CD4-positive, CD25-positive, alpha-beta regulatory T cell (primary cell): ENCODE data around the gene ZHX3. TPM values are rescaled to one million over a fixed set of nuclear protein-coding genes. Genes with fewer than 3 reads are reported as not detected.

Source experiments
- ATAC-seq, 2 donors: fragments of 150-1000 bp; cut with Tn5 transposase; one replicate each; pipeline ENCODE4 v1.10.0; 2021; ENCODE audit warnings: low read depth in 2 of 2, moderate number of reproducible peaks in 2 of 2, moderate library complexity in 1 of 2
- DNase-seq, 3 donors: peaks; one replicate each; pipeline versions ENCODE4 v3.0.0 to v3.0.0-alpha.2; 2012 to 2022; ENCODE audit warnings: mixed read lengths in 1 of 3
- H3K27ac ChIP-seq: one replicate; pipeline ENCODE4 v1.7.0; 2013; ENCODE audit warnings: mild to moderate bottlenecking, low read length; ENCODE audit not compliant: insufficient read depth, poor library complexity, severe bottlenecking
- H3K27me3 ChIP-seq: one replicate; pipeline ENCODE4 v1.7.0; 2013; ENCODE audit warnings: low read length; ENCODE audit not compliant: control insufficient read depth, insufficient read depth
- H3K36me3 ChIP-seq: one replicate; pipeline ENCODE4 v1.7.0; 2013; ENCODE audit warnings: mild to moderate bottlenecking, low read length, moderate library complexity; ENCODE audit not compliant: control insufficient read depth, insufficient read depth
- H3K4me1 ChIP-seq: 2 replicates; pipeline ENCODE4 v1.7.0; 2013; ENCODE audit warnings: mild to moderate bottlenecking, low read length; ENCODE audit not compliant: insufficient read depth, control insufficient read depth, poor library complexity, severe bottlenecking
- H3K4me3 ChIP-seq: one replicate; pipeline ENCODE4 v1.7.0; 2013; ENCODE audit warnings: low read depth, mild to moderate bottlenecking, low read length, moderate library complexity
- H3K9me3 ChIP-seq, 2 experiments: 1 replicate in 1 of 2; 2 replicates in 1 of 2; pipeline ENCODE4 v1.7.0; 2013; ENCODE audit warnings: low read length in 2 of 2, mild to moderate bottlenecking in 1 of 2, moderate library complexity in 1 of 2; ENCODE audit not compliant: control insufficient read depth in 2 of 2
- H3K27ac Mint-ChIP-seq, 3 donors: one replicate each; pipeline ENCODE4 v1.8.0; 2020 to 2022; ENCODE audit warnings: mild to moderate bottlenecking in 3 of 3, mixed read lengths in 3 of 3, moderate library complexity in 2 of 3
- H3K27me3 Mint-ChIP-seq: one replicate; pipeline ENCODE4 v1.8.0; 2022; ENCODE audit warnings: mild to moderate bottlenecking, mixed read lengths
- H3K36me3 Mint-ChIP-seq: one replicate; pipeline ENCODE4 v1.8.0; 2020; ENCODE audit warnings: mixed read lengths
- H3K4me1 Mint-ChIP-seq, 4 donors: one replicate each; pipeline ENCODE4 v1.8.0; 2020 to 2022; ENCODE audit warnings: mixed read lengths in 4 of 4, mild to moderate bottlenecking in 1 of 4
- H3K4me3 Mint-ChIP-seq, 4 donors: one replicate each; pipeline ENCODE4 v1.8.0; 2020 to 2022; ENCODE audit warnings: mild to moderate bottlenecking in 4 of 4, mixed read lengths in 4 of 4, moderate library complexity in 3 of 4
- H3K9me3 Mint-ChIP-seq, 7 donors: one replicate each; pipeline ENCODE4 v1.8.0; 2020 to 2022; ENCODE audit warnings: mixed read lengths in 7 of 7, mild to moderate bottlenecking in 3 of 7, moderate library complexity in 2 of 7
- polyA plus RNA-seq, 4 donors: library from polyadenylated mRNA; unstranded; fragments of 300-500 nt; fragmentation: Illumina TruSeq; gene quantifications; one replicate each; pipeline ENCODE4 v1.2.3, GENCODE V29; 2021
- total RNA-seq: library from RNA; stranded (reverse); gene quantifications from one replicate; pipeline ENCODE4 v1.2.3, GENCODE V29; 2022

Gene ZHX3
- total and polyA plus RNA-seq, 5 donors from 2014 or later, result 0.42 to 8.8 (median 2.9) TPM

DNA sequence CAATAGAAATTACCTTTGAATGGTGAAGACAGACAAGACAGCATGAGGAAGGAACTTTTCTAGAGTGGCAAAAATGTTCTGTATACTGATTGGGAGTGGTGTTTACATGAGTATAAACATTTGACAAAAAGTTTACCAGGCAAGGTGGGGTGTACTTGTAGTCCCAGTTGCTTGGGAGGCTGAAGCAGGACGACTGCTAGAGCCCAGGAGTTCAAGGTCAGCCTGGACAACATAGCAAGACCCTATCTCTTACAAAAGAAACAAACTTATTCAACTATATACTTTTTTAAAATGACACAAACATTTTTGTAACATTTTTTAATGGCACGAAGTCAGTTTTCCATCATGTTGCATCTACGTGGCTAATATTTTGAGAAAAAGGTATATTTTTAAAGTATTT lies 40.5 kb downstream of the ZHX3 start:
- H3K4me1 Mint-ChIP-seq, result peaks cover 0 to 7% (median 0%) of the 10 kb centered on the region in 4 donors
- no peaks in the 10 kb centered on the region for H3K27me3 ChIP-seq
- no peak overlapping the region for H3K27ac ChIP-seq
- no peak overlapping the region for H3K4me3 ChIP-seq
- no peaks in the 10 kb centered on the region for H3K9me3 Mint-ChIP-seq
- H3K27ac Mint-ChIP-seq, result no peak overlapping the region
- H3K36me3 Mint-ChIP-seq, result no peaks in the 10 kb centered on the region
- ATAC-seq (no peak), DNase-seq (no peak)
- H3K27me3 Mint-ChIP-seq, result peaks cover 4% of the 10 kb centered on the region
- no peak overlapping the region for H3K4me3 Mint-ChIP-seq
- no peaks in the 10 kb centered on the region for H3K36me3 ChIP-seq
- H3K9me3 ChIP-seq, result no peaks in the 10 kb centered on the region
- H3K4me1 ChIP-seq, result no peaks in the 10 kb centered on the region

DNA sequence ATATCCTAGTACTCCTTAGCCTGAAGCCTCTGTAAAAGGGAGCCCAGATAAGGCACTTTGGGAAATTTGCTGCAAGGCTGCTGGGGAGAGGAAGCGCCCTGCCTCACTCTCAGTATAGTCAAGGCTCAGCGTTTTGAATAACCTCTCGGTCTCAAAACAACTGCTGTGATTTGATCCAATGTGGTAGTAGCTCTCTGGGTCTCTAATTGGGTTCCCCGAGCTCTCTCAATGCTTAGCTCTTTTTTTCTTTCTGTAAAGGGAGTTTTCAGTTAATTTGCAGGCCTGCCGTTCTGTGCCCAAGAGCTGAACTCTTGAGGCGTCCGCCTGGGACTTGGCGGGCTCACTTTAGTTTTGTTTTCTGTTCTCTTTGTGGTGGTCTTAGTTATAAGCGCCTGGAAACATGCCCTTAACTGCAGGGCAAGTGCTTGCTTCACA lies 41.2 kb downstream of the ZHX3 start:
- no peaks in the 10 kb centered on the region for H3K4me1 ChIP-seq
- no peak overlapping the region for H3K4me3 ChIP-seq
- Mint-ChIP-seq H3K9me3 (no peaks in the 10 kb centered on the region), H3K36me3 (no peaks in the 10 kb centered on the region), H3K4me3 (no peak overlapping the region), H3K27me3 (peaks cover 4% of the 10 kb centered on the region), H3K27ac (no peak overlapping the region), H3K4me1 (no peaks in the 10 kb centered on the region)
- no peak overlapping the region for H3K27ac ChIP-seq
- no peaks in the 10 kb centered on the region for H3K9me3 ChIP-seq
- DNase-seq, result no peak
- H3K36me3 ChIP-seq, result no peaks in the 10 kb centered on the region
- ATAC-seq, result no peak
- no peaks in the 10 kb centered on the region for H3K27me3 ChIP-seq

DNA sequence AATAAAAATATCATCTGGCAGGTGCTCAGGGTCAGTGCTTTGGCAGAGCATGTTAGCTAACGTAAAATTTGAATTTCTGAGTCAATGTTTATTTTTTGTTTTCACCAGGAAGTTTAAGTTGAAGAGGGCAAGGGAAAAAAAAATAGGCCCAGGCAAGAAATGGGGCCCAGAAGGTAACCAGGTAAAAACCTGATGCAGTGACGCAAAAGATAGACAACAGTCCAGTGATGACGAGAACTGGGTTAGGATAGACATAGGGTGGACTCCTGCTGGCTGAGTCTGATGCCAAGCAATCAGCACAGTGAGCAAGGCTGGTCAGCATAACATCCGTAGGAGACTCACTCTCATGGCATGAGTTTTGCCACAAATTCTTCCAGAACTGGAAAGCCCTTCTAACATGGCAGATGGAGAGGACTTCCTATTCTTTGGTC lies 42.2 kb downstream of the ZHX3 start:
- H3K9me3 ChIP-seq, result no peaks in the 10 kb centered on the region
- H3K4me1 ChIP-seq, result no peaks in the 10 kb centered on the region
- no peaks in the 10 kb centered on the region for H3K27me3 ChIP-seq
- no peak overlapping the region for H3K4me3 Mint-ChIP-seq
- no peaks in the 10 kb centered on the region for H3K36me3 ChIP-seq
- no peaks in the 10 kb centered on the region for H3K9me3 Mint-ChIP-seq
- no peak overlapping the region for H3K27ac Mint-ChIP-seq
- no peaks in the 10 kb centered on the region for H3K4me1 Mint-ChIP-seq
- H3K36me3 Mint-ChIP-seq, result no peaks in the 10 kb centered on the region
- ATAC-seq (no peak), DNase-seq (no peak)
- H3K27ac ChIP-seq, result no peak overlapping the region
- peaks cover 4% of the 10 kb centered on the region for H3K27me3 Mint-ChIP-seq
- H3K4me3 ChIP-seq, result no peak overlapping the region

DNA sequence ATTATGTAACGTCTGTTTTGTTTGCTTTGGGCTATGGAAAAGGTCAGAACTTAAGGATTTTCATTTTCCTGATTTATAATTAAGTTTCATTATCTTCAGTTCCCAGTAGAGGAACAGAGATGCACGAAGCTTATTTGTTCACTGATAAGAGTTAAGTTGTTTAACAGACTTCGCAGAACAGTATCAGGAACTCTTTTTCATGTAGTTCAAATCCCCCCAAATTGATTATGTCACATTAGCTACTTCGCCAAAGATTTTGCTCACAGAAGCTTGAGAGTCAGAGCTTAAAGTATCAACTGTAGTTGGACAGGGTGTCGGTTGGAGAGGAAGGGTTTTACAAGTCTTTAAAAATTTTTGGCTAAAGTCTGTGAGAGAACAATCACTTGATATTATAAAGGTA lies 43.4 kb downstream of the ZHX3 start:
- Histone ChIP-seq H3K27ac (no peak overlapping the region), H3K27me3 (no peaks in the 10 kb centered on the region), H3K4me3 (no peak overlapping the region), H3K36me3 (no peaks in the 10 kb centered on the region), H3K4me1 (no peaks in the 10 kb centered on the region), H3K9me3 (no peaks in the 10 kb centered on the region)
- Mint-ChIP-seq H3K27me3 (peaks cover 4% of the 10 kb centered on the region), H3K4me3 (no peak overlapping the region), H3K36me3 (no peaks in the 10 kb centered on the region), H3K27ac (no peak overlapping the region), H3K4me1 (no peaks in the 10 kb centered on the region), H3K9me3 (no peaks in the 10 kb centered on the region)
- DNase-seq (no peak), ATAC-seq (no peak)

DNA sequence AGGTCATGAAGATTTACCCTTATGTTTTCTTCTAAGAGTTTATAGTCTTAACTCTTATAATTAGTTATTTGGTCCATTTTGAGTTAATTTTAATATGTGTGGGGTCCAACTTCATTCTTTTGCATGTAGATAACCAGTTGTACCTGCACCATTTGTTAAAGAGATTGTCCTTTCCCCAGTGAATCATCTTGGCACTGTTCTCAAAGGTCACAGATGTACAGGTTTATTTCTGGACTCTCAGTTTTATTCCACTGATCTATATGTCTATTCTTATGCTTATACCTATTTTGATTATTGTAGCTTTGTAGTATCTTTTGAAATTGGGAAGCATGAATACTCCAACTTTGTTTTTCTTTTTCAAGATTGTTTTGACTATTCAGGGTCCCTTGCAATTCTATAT lies 44.1 kb downstream of the ZHX3 start:
- H3K27ac ChIP-seq, result no peak overlapping the region
- no peak for DNase-seq
- H3K27me3 ChIP-seq, result no peaks in the 10 kb centered on the region
- H3K36me3 Mint-ChIP-seq, result no peaks in the 10 kb centered on the region
- no peak overlapping the region for H3K27ac Mint-ChIP-seq
- H3K4me1 ChIP-seq, result no peaks in the 10 kb centered on the region
- H3K4me1 Mint-ChIP-seq, result no peaks in the 10 kb centered on the region
- peaks cover 4% of the 10 kb centered on the region for H3K27me3 Mint-ChIP-seq
- no peaks in the 10 kb centered on the region for H3K9me3 Mint-ChIP-seq
- H3K36me3 ChIP-seq, result no peaks in the 10 kb centered on the region
- no peak overlapping the region for H3K4me3 ChIP-seq
- no peak overlapping the region for H3K4me3 Mint-ChIP-seq
- no peaks in the 10 kb centered on the region for H3K9me3 ChIP-seq
- no peak for ATAC-seq

DNA sequence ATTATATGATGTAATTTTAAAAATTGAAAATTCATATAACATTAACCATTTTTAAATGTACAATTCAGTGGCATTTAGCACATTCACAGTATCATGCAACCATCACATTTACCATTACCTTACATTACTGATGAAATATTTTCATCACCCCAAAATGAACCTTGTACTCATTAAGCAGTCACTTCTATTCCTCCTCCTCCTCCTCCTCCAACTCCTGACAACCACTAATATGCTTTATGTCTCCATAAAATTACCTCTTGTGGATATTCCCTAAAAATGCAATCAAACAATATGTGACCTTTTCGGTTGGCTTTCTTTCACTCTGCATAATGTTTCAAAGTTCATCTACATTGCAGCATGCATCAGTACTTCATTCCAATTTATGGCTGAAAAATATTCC lies 45.2 kb downstream of the ZHX3 start:
- Histone ChIP-seq H3K27ac (no peak overlapping the region), H3K27me3 (no peaks in the 10 kb centered on the region), H3K4me3 (no peak overlapping the region), H3K9me3 (no peaks in the 10 kb centered on the region), H3K36me3 (no peaks in the 10 kb centered on the region), H3K4me1 (no peaks in the 10 kb centered on the region)
- Mint-ChIP-seq H3K9me3 (no peaks in the 10 kb centered on the region), H3K4me1 (no peaks in the 10 kb centered on the region), H3K36me3 (peaks cover 5% of the 10 kb centered on the region), H3K27me3 (peaks cover 4% of the 10 kb centered on the region), H3K27ac (no peak overlapping the region), H3K4me3 (no peak overlapping the region)
- ATAC-seq (no peak), DNase-seq (no peak)

DNA sequence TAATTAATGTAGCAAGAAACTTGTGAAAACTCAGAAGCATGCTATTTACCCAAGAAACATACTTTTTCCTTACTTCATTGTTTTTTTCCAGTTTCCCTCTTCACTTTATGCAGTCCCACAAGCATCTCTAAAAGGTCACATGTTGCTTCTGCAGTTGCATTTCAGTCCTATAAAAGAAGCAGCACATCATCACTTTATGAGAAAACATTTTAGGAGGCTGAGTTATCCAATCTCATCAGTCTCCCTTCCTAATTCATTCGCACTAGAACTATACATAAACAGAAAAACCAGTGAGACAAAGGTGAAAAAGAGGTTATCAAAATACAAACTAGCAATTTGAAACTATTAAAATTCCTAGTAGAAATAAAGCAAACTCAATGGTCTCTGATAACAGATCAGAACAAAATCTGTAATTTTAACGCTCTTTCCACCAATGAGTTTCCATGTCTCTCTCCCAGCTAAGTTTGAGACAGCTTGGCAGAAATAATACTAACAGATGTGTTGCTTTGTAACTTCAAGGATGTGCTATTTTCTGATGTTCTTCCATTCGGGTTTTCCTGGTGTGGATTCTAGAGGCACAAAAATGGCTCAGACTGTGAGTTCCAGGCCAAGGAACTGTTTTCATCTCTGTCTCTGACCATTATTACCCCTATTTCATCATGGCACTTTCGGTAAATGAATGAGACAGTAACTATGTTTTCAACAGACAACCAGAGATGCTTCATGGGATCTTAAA lies 48.4 kb downstream of the ZHX3 start:
- no peaks in the 10 kb centered on the region for H3K9me3 ChIP-seq
- no peaks in the 10 kb centered on the region for H3K4me1 Mint-ChIP-seq
- H3K27ac ChIP-seq, result no peak overlapping the region
- DNase-seq (no peak), ATAC-seq (no peak)
- H3K36me3 ChIP-seq, result no peaks in the 10 kb centered on the region
- H3K27me3 Mint-ChIP-seq, result peaks cover 4% of the 10 kb centered on the region
- H3K36me3 Mint-ChIP-seq, result peaks cover 7% of the 10 kb centered on the region
- H3K27ac Mint-ChIP-seq, result no peak overlapping the region
- H3K4me3 ChIP-seq, result no peak overlapping the region
- no peaks in the 10 kb centered on the region for H3K27me3 ChIP-seq
- H3K4me1 ChIP-seq, result no peaks in the 10 kb centered on the region
- no peaks in the 10 kb centered on the region for H3K9me3 Mint-ChIP-seq
- no peak overlapping the region for H3K4me3 Mint-ChIP-seq

DNA sequence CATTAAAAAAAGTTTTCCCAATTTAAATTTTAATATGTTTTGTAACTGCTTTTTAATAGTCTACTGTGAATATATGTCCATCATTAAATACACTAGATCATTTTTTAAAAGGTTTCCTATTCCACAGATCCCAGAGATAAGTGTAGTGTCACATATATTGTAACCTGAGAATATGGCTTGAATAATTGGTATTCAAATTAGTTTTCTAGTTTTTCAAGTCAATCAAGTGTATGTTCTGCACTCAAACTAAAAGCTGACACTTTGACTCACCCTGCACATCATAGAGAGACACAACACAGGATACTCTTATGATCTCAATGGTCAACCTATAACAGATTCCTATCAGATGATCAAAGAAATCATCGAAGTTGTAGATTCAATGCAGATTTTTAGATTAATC lies 49.1 kb downstream of the ZHX3 start:
- no peaks in the 10 kb centered on the region for H3K27me3 ChIP-seq
- Mint-ChIP-seq H3K9me3 (no peaks in the 10 kb centered on the region), H3K27me3 (peaks cover 4% of the 10 kb centered on the region), H3K4me1 (no peaks in the 10 kb centered on the region), H3K27ac (no peak overlapping the region), H3K4me3 (no peak overlapping the region), H3K36me3 (peaks cover 7% of the 10 kb centered on the region)
- H3K9me3 ChIP-seq, result no peaks in the 10 kb centered on the region
- no peak for ATAC-seq
- H3K4me3 ChIP-seq, result no peak overlapping the region
- H3K4me1 ChIP-seq, result no peaks in the 10 kb centered on the region
- DNase-seq, result no peak
- H3K27ac ChIP-seq, result no peak overlapping the region
- H3K36me3 ChIP-seq, result no peaks in the 10 kb centered on the region
